ENCODE data around the gene EHHADH.

Gene EHHADH

GRCh38 chr3:185204894-185205293, 49.0 kb downstream of the EHHADH start:
- CTCF ChIA-PET: no interaction called here
- Histone ChIP-seq H3K36me3 (ENCODE audit: control insufficient read depth in 4 of 4, insufficient read depth in 4 of 4, low read length in 3 of 4) (peaks cover 0 to 10% (median 6%) of the 10 kb centered on the region in 4 experiments), H3K27ac (ENCODE audit: insufficient read depth in 1 of 2, low read depth in 1 of 2, low read length in 2 of 2, poor library complexity in 1 of 2, severe bottlenecking in 2 of 2) (no peak overlapping the region), H3K4me3 (ENCODE audit: control insufficient read depth in 1 of 7, extremely low read depth in 1 of 7, insufficient read depth in 4 of 7, low read depth in 2 of 7, low read length in 6 of 7) (no peak overlapping the region), H3K4me1 (ENCODE audit: control extremely low read depth in 1 of 4, control insufficient read depth in 4 of 4, insufficient read depth in 4 of 4, low read length in 3 of 4) (no peaks in the 10 kb centered on the region), H3K9me3 (ENCODE audit: control extremely low read depth in 1 of 5, control insufficient read depth in 4 of 5, insufficient read depth in 2 of 5, low read depth in 1 of 5, low read length in 4 of 5) (no peaks in the 10 kb centered on the region), H3K27me3 (replicated peaks in 2 of 5; ENCODE audit: control insufficient read depth in 4 of 5, insufficient read depth in 5 of 5, low read length in 4 of 5) (no peaks in the 10 kb centered on the region)
- POLR2A ChIA-PET: no interaction called here
- WGBS (ENCODE audit: insufficient coverage): no CpG with 5 or more reads among the region's 2 CpGs
- DNase-seq: no peak

GRCh38 chr3:185200639-185201038, 53.2 kb downstream of the EHHADH start:
- no peaks in the 10 kb centered on the region for H3K27me3 ChIP-seq (replicated peaks in 2 of 5; ENCODE audit: control insufficient read depth in 4 of 5, insufficient read depth in 5 of 5, low read length in 4 of 5)
- ChIA-PET POLR2A (no interaction called here), CTCF (interaction anchor here (0.9 to 2.0 kb wide), 2 partner anchors 10 to 14 kb away, joined by 3 to 5 read pairs; no protein-coding TSS in a partner anchor)
- H3K36me3 ChIP-seq (ENCODE audit: control insufficient read depth in 4 of 4, insufficient read depth in 4 of 4, low read length in 3 of 4): peaks cover 0 to 10% (median 6%) of the 10 kb centered on the region in 4 experiments
- WGBS (ENCODE audit: insufficient coverage): 98% methylated on average over 5 of the region's 5 CpGs
- H3K9me3 ChIP-seq (ENCODE audit: control extremely low read depth in 1 of 5, control insufficient read depth in 4 of 5, insufficient read depth in 2 of 5, low read depth in 1 of 5, low read length in 4 of 5): no peaks in the 10 kb centered on the region
- no peak overlapping the region for H3K27ac ChIP-seq (ENCODE audit: insufficient read depth in 1 of 2, low read depth in 1 of 2, low read length in 2 of 2, poor library complexity in 1 of 2, severe bottlenecking in 2 of 2)
- H3K4me1 ChIP-seq (ENCODE audit: control extremely low read depth in 1 of 4, control insufficient read depth in 4 of 4, insufficient read depth in 4 of 4, low read length in 3 of 4): no peaks in the 10 kb centered on the region
- DNase-seq: no peak
- no peak overlapping the region for H3K4me3 ChIP-seq (ENCODE audit: control insufficient read depth in 1 of 7, extremely low read depth in 1 of 7, insufficient read depth in 4 of 7, low read depth in 2 of 7, low read length in 6 of 7)

- H3K4me3 ChIP-seq (ENCODE audit: control insufficient read depth in 1 of 7, extremely low read depth in 1 of 7, insufficient read depth in 4 of 7, low read depth in 2 of 7, low read length in 6 of 7): no peak overlapping the region
- no peak overlapping the region for H3K27ac ChIP-seq (ENCODE audit: insufficient read depth in 1 of 2, low read depth in 1 of 2, low read length in 2 of 2, poor library complexity in 1 of 2, severe bottlenecking in 2 of 2)
- ChIA-PET CTCF (interaction anchor here (0.9 to 2.0 kb wide), 2 partner anchors 11 to 15 kb away, joined by 3 to 5 read pairs; no protein-coding TSS in a partner anchor), POLR2A (no interaction called here)
- no peaks in the 10 kb centered on the region for H3K27me3 ChIP-seq (replicated peaks in 2 of 5; ENCODE audit: control insufficient read depth in 4 of 5, insufficient read depth in 5 of 5, low read length in 4 of 5)
- DNase-seq: no peak
- H3K36me3 ChIP-seq (ENCODE audit: control insufficient read depth in 4 of 4, insufficient read depth in 4 of 4, low read length in 3 of 4): peaks cover 0 to 10% (median 6%) of the 10 kb centered on the region in 4 experiments
- H3K9me3 ChIP-seq (ENCODE audit: control extremely low read depth in 1 of 5, control insufficient read depth in 4 of 5, insufficient read depth in 2 of 5, low read depth in 1 of 5, low read length in 4 of 5): no peaks in the 10 kb centered on the region
- 97% methylated on average over 4 of the region's 5 CpGs for WGBS (ENCODE audit: insufficient coverage)
- H3K4me1 ChIP-seq (ENCODE audit: control extremely low read depth in 1 of 4, control insufficient read depth in 4 of 4, insufficient read depth in 4 of 4, low read length in 3 of 4): no peaks in the 10 kb centered on the region
Observed at GRCh38 chr3:185199671-185200070, 54.2 kb downstream of the EHHADH start.

- WGBS (ENCODE audit: insufficient coverage): no CpG with 5 or more reads among the region's 4 CpGs
- no peaks in the 10 kb centered on the region for H3K9me3 ChIP-seq (ENCODE audit: control extremely low read depth in 1 of 5, control insufficient read depth in 4 of 5, insufficient read depth in 2 of 5, low read depth in 1 of 5, low read length in 4 of 5)
- H3K27ac ChIP-seq (ENCODE audit: insufficient read depth in 1 of 2, low read depth in 1 of 2, low read length in 2 of 2, poor library complexity in 1 of 2, severe bottlenecking in 2 of 2): no peak overlapping the region
- DNase-seq: no peak
- no peak overlapping the region for H3K4me3 ChIP-seq (ENCODE audit: control insufficient read depth in 1 of 7, extremely low read depth in 1 of 7, insufficient read depth in 4 of 7, low read depth in 2 of 7, low read length in 6 of 7)
- ChIA-PET POLR2A (interaction anchor here (0.8 kb wide), 1 partner anchor 460 kb away, joined by 3 read pairs; no protein-coding TSS in a partner anchor), CTCF (interaction anchor here (2.0 kb wide), 1 partner anchor 16 kb away, joined by 5 read pairs; no protein-coding TSS in a partner anchor)
- H3K4me1 ChIP-seq (ENCODE audit: control extremely low read depth in 1 of 4, control insufficient read depth in 4 of 4, insufficient read depth in 4 of 4, low read length in 3 of 4): no peaks in the 10 kb centered on the region
- H3K36me3 ChIP-seq (ENCODE audit: control insufficient read depth in 4 of 4, insufficient read depth in 4 of 4, low read length in 3 of 4): peaks cover 0 to 10% (median 5%) of the 10 kb centered on the region in 4 experiments
- H3K27me3 ChIP-seq (replicated peaks in 2 of 5; ENCODE audit: control insufficient read depth in 4 of 5, insufficient read depth in 5 of 5, low read length in 4 of 5): no peaks in the 10 kb centered on the region
Observed at GRCh38 chr3:185199206-185199605, 54.6 kb downstream of the EHHADH start.

DNA sequence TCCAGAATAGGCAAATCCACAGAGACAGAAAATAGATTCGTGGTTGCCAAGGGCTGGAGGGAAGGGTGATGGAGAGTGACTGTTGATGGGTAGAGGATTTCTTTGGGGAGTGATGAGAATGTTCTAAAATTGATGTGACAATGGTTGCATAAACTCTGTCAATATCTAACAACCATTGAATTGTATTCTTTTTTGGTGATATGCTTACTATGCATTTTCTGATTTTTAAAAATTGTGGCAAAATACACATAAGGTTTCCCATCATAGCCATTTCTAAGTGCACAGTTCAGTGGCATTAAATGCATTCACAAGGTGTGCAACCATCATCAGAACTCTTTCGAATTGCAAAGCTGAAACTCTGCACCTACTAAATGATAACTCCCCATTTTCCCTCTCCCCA, 56.8 kb downstream of the EHHADH start:
- no peak for DNase-seq
- Histone ChIP-seq H3K36me3 (ENCODE audit: control insufficient read depth in 4 of 4, insufficient read depth in 4 of 4, low read length in 3 of 4) (peaks cover 0 to 21% (median 8%) of the 10 kb centered on the region in 4 experiments), H3K27me3 (replicated peaks in 2 of 5; ENCODE audit: control insufficient read depth in 4 of 5, insufficient read depth in 5 of 5, low read length in 4 of 5) (no peaks in the 10 kb centered on the region), H3K27ac (ENCODE audit: insufficient read depth in 1 of 2, low read depth in 1 of 2, low read length in 2 of 2, poor library complexity in 1 of 2, severe bottlenecking in 2 of 2) (no peak overlapping the region), H3K4me3 (ENCODE audit: control insufficient read depth in 1 of 7, extremely low read depth in 1 of 7, insufficient read depth in 4 of 7, low read depth in 2 of 7, low read length in 6 of 7) (no peak overlapping the region), H3K9me3 (ENCODE audit: control extremely low read depth in 1 of 5, control insufficient read depth in 4 of 5, insufficient read depth in 2 of 5, low read depth in 1 of 5, low read length in 4 of 5) (no peaks in the 10 kb centered on the region), H3K4me1 (ENCODE audit: control extremely low read depth in 1 of 4, control insufficient read depth in 4 of 4, insufficient read depth in 4 of 4, low read length in 3 of 4) (no peaks in the 10 kb centered on the region)
- CTCF ChIA-PET: no interaction called here
- POLR2A ChIA-PET: no interaction called here
- 100% methylated on average over 2 of the region's 2 CpGs for WGBS (ENCODE audit: insufficient coverage)

GRCh38 chr3:185195652-185196051, 58.2 kb downstream of the EHHADH start:
- ChIA-PET CTCF (interaction anchor here (1.2 kb wide), 1 partner anchor 10 kb away, joined by 3 read pairs; no protein-coding TSS in a partner anchor), POLR2A (no interaction called here)
- Histone ChIP-seq H3K27ac (ENCODE audit: insufficient read depth in 1 of 2, low read depth in 1 of 2, low read length in 2 of 2, poor library complexity in 1 of 2, severe bottlenecking in 2 of 2) (no peak overlapping the region), H3K36me3 (ENCODE audit: control insufficient read depth in 4 of 4, insufficient read depth in 4 of 4, low read length in 3 of 4) (peaks cover 0 to 15% (median 5%) of the 10 kb centered on the region in 4 experiments), H3K4me3 (ENCODE audit: control insufficient read depth in 1 of 7, extremely low read depth in 1 of 7, insufficient read depth in 4 of 7, low read depth in 2 of 7, low read length in 6 of 7) (no peak overlapping the region), H3K9me3 (ENCODE audit: control extremely low read depth in 1 of 5, control insufficient read depth in 4 of 5, insufficient read depth in 2 of 5, low read depth in 1 of 5, low read length in 4 of 5) (no peaks in the 10 kb centered on the region), H3K27me3 (replicated peaks in 2 of 5; ENCODE audit: control insufficient read depth in 4 of 5, insufficient read depth in 5 of 5, low read length in 4 of 5) (no peaks in the 10 kb centered on the region), H3K4me1 (ENCODE audit: control extremely low read depth in 1 of 4, control insufficient read depth in 4 of 4, insufficient read depth in 4 of 4, low read length in 3 of 4) (no peaks in the 10 kb centered on the region)
- WGBS (ENCODE audit: insufficient coverage): 100% methylated on average over 2 of the region's 4 CpGs
- DNase-seq: no peak

DNA sequence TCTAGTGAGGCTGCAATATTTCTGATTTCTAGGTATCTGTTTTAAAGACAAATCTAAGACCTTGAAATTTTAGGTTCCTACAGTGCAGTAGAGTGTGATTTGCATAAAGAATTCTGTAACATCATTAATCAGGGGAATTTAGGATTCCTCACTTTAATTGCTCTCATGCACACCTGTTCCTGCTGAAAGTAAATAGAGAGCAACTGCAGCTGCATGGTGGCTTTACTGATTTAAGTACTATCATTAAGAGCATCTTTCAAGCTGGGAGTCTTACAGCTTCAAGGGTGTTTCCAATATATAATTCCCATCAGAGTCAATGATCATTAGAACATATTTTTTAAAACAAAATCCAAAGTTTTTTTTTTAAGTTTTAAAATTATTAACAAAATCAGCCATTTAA, 65.0 kb downstream of the EHHADH start:
- H3K27me3 ChIP-seq (replicated peaks in 2 of 5; ENCODE audit: control insufficient read depth in 4 of 5, insufficient read depth in 5 of 5, low read length in 4 of 5): no peaks in the 10 kb centered on the region
- POLR2A ChIA-PET: no interaction called here
- H3K36me3 ChIP-seq (ENCODE audit: control insufficient read depth in 4 of 4, insufficient read depth in 4 of 4, low read length in 3 of 4): peaks cover 0 to 15% (median 5%) of the 10 kb centered on the region in 4 experiments
- no peaks in the 10 kb centered on the region for H3K9me3 ChIP-seq (ENCODE audit: control extremely low read depth in 1 of 5, control insufficient read depth in 4 of 5, insufficient read depth in 2 of 5, low read depth in 1 of 5, low read length in 4 of 5)
- CTCF ChIA-PET: no interaction called here
- DNase-seq: no peak
- no peak overlapping the region for H3K4me3 ChIP-seq (ENCODE audit: control insufficient read depth in 1 of 7, extremely low read depth in 1 of 7, insufficient read depth in 4 of 7, low read depth in 2 of 7, low read length in 6 of 7)
- no peak overlapping the region for H3K27ac ChIP-seq (ENCODE audit: insufficient read depth in 1 of 2, low read depth in 1 of 2, low read length in 2 of 2, poor library complexity in 1 of 2, severe bottlenecking in 2 of 2)
- no peaks in the 10 kb centered on the region for H3K4me1 ChIP-seq (ENCODE audit: control extremely low read depth in 1 of 4, control insufficient read depth in 4 of 4, insufficient read depth in 4 of 4, low read length in 3 of 4)
